Superior temporal gyrus (tissue), 1 donor: ENCODE measurements around the gene ADAT1.
"Not testable (repeated sequence)": the region's sequence is repeated elsewhere in the genome, so short reads cannot be mapped to it uniquely, and the experiment has no call there.

Source experiments
- DNase-seq: peaks from one replicate; pipeline ENCODE4 v3.0.0-alpha.2; 2016; ENCODE audit errors: extremely low spot score

The ADAT1 gene

GRCh38 chr16:75620326-75621169 lies 2.5 kb downstream of the ADAT1 start:
- DNase-seq, result no peak

- DNase-seq, result no peak
These were observed 4.3 kb downstream of the ADAT1 start for GRCh38 chr16:75618780-75619179.

DNA sequence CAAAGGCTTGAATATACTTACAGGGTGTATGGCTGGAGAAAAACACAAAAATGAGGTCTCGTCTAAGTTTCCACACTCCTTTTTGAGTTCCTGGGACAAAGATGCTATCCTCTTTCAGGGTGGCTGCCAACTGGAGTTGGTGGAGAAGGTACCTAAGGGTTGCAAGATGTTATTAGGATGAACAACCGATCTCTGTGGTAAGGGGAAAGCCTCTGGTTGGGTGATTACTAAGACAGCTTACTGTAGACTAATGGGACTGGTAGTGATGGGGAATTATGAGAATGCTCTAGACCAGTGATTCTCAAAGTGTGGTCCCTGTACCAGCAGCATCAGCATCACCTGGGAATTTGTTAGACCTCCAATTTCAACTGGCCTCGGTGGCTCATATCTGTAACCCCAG lies 6.0 kb downstream of the ADAT1 start:
- no peak for DNase-seq

- no peak for DNase-seq
These were observed 6.5 kb downstream of the ADAT1 start for GRCh38 chr16:75616521-75617010.

- DNase-seq, result no peak
These were observed 7.5 kb downstream of the ADAT1 start for GRCh38 chr16:75615619-75616018.

DNA sequence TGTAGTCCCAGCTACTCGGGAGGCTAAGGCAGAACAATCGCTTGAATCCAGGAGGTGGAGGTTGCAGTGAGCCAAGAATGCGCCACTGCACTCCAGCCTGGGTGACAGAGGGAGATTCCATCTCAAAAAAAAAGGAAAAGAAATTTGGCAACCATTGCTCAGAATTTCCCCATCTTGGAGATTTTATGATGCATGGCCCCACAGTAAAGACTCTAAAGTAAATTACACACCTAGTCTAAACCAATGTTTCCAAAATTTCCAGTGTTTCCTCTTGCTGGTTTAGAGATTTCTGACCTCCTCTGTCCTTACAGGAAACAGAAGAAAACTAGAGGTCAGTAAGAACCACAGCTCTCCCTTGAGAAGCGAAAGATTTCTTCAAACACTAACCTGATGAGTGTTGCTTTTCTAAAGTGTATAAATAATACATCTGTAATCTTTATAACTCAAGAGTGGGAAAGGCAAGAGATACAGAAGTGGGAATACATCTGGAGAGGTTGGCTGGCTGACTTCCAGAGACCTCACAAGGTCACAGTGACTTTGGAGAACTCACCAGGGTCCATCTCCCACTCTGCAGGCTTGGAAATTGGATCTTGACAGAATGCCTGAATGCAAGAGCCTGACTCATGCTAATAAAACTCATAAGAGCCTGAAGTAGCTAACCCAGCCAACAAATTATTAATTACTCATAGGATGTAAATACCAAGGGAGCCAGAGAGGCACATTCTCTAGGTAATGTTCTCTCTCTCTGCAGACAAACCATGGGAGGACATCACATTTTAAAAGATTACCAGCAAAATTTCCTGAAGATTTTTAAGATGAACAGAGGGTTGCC lies 8.8 kb downstream of the ADAT1 start:
- no peak for DNase-seq

DNA sequence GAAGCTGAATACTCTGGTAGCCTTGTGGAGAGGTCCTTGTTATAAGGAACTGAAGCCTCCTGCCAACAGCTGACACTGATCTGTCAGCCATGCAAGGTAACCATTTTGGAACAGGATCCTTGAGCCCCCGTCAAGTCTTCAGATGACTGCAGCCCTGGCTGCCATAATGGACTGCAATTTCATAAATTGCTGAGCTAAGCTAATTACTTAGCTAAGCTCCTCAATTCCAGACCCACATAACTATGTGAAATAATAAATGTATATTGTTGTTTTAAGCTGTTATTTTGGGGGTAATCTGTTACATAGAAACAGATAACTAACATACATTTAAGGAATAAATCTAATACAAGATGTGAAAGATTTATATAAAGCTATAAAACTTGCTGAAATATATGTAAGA lies 16.6 kb downstream of the ADAT1 start:
- no peak for DNase-seq

GRCh38 chr16:75603241-75603640 lies 19.8 kb downstream of the ADAT1 start:
- DNase-seq, result no peak

DNA sequence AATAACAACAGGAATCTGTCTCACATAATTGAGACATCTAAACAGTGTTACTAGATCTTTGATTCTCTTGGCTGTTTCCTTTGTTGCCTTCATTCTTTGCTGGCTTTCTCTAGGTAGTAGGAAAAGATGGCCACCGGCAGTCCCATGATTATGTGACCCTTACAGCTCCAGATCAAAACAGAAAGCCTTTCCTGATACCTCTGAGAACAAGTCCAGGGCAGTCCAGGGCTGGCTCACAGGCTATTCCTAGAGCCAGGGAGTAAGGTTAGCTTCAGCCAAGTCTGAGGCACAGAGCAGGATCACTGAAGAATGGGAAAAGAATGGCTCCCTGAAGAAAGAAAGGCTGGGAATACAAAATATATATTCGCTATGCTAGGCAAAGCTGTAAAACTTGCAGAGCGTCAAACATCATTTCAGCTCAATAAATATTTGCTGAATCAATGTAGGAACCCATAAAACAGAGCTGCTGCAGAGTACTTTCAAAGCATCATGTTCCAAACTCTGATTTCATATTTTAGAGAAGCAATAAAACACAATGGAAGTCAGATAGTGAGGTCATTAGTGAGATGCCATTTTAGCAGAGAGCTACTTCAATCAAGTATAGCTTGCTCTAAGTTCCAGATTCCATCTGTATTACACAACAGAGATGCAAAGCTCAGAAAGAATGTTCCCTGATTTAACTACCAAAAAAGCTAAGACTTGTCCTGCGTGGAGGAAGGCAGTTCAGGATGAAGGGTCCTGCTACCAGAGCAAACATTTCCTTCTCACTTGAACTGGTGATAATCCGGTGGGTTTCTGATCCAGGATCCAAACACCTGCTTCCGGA lies 23.4 kb downstream of the ADAT1 start:
- DNase-seq, result no peak

DNA sequence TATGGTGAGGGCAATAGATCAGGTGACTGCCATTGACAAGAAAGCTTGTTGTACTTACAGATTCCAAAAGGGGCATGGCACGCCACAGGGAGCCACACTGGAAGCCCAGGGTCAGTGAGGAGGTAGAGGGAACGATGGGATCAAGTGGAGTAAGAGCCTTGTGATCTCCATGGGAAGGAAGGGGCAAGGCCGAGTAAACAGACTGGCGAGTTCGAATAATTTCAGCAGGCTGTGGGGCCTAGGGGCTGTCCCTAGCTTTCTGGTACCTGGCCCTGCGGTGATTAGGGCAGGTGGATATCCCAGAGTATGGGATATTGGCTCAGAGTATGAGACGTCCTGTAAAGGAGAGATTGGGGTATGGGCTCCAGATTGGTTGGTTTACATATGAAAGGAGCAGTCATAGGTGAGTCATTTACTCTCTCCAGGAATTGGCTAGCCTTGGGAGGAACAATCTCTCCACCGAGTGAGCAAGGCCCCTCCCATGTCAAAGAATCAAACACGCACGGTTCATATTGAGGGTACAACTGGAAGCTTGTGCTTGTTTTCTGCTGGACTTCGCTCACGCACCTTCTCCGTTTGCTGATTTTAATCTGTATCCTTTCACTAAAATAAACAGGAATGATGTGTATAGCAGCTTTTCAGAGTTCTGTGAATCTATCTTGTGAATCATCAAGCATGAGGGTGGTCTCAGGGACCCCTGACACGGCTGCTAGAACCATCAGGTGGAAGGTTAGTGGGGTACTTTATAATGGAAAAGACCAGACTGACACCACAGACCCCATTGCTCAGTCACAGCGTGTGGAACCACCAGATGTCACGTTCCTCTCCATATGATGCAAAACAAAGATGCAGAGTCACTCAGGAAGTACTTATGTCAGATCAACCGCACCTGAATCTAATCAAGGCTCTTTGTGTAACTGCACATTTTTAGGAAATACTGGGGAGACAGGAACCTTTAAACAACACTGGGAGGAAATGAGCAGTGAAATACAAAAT lies 29.0 kb downstream of the ADAT1 start:
- DNase-seq, result no peak

DNA sequence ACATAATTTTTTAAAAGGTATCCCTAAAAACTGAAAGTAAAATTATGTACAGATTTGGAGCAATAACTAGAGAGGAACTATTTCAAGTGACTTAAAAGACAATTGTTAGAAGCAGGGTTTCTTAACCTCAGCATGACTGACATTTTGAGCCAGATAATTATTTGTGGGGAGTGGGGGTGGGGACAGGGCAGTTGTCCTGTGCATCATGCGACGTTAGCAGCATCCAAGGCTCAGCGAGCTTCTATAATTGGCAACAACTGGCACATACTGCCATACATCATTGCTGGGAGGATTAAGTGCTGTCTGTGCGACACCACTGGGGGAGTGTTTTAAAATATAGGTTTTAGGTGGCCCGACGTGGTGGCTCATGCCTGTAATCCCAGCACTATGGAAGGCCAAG lies 29.8 kb downstream of the ADAT1 start:
- no peak for DNase-seq

DNA sequence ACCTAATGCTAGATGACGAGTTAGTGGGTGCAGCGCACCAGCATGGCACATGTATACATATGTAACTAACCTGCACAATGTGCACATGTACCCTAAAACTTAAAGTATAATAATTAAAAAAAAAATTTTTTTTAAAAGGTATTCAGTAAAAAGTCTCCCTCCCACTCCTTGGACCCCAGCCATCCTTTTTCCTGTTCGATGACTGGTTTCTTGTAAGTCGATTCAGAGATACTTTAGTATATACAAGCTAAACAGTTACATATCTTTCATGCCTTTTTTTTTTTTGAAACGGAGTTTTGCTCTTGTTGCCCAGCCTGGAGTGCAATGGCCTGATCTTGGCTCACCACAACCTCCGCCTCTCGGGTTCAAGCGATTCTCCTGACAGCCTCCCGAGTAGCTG lies 31.2 kb downstream of the ADAT1 start:
- not testable (repeated sequence) for DNase-seq

- DNase-seq, result peak; percentile 67
These were observed 31.9 kb downstream of the ADAT1 start for GRCh38 chr16:75590920-75591843.

- DNase-seq, result no peak
These were observed 33.8 kb downstream of the ADAT1 start for GRCh38 chr16:75589306-75589705.

DNA sequence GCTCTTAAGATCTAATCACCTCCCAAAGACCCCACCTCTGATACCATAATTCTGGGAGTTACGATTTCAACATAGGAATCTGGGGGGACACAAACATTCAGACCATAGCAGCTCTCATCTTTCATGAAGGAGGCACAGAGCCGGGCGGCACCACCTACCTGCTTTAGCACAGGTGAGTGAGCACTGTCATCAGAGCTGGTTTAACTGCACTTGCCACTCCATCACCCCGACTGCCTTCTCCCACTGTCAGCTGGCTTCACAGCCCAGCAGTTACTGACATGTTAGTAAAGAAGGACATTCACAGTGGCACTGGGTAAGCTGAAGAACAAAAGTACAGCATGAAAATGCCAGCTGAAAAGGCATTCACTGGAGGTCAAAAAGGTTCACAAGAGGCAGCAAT lies 34.4 kb downstream of the ADAT1 start:
- DNase-seq, result no peak

GRCh38 chr16:75584108-75584507 lies 39.0 kb downstream of the ADAT1 start:
- no peak for DNase-seq

DNA sequence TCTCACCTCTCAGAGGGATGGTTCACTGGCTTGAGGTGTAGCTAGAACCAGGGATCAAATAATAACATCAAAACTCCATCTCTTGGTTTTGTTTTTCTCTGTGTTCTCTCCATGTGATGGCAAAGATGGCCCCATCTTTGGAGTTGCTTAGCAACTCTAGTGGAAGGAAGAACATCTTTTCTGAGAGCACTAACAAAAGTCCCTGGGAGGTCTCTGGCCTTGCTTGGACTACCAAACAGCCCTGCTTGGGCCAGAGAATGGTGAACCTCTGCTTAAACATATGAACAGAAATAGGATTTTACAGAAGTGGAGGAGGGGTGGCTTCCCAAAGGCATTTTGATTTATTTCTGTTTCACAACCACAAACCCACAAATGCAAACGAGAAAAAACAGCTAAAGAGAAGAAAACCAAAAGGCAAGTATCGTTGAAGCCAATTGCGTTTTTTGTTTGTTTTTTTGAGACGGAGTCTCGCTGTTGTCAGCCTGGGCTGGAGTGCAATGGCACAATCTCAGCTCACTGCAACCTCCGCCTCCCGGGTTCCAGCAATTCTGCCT lies 43.7 kb downstream of the ADAT1 start:
- no peak for DNase-seq

GRCh38 chr16:75578725-75579124 lies 44.4 kb downstream of the ADAT1 start:
- no peak for DNase-seq

GRCh38 chr16:75578212-75578611 lies 44.9 kb downstream of the ADAT1 start:
- no peak for DNase-seq
